SK-N-SH (cell line): Measurements from ENCODE around the gene ATP4A. TPM values are rescaled to one million over a fixed set of nuclear protein-coding genes. Genes with fewer than 3 reads are reported as not detected.

Experiments
- CTCF ChIA-PET: fragments of 300-600, 350-600 bp; formaldehyde crosslinking; extraction: SDS; loops from one replicate; lab custom pipeline; 2021; lab: Yijun Ruan, JAX
- POLR2A ChIA-PET: fragments of 350-600 bp; sonication (Branson Sonifier 250); formaldehyde crosslinking; extraction: SDS; loops from one replicate; lab custom pipeline; 2020; ENCODE audit warnings: antibody characterized with exemption, inconsistent platforms; lab: Yijun Ruan, JAX
- DNase-seq: peaks from one replicate; pipeline ENCODE4 v3.0.0; 2012
- H2AFZ ChIP-seq: fragments of 200-600 bp; sonication (generic); 2 replicates; pipeline ENCODE4 v1.8.1; 2016; ENCODE audit warnings: antibody characterized with exemption, mild to moderate bottlenecking, low read depth
- H3F3A ChIP-seq: fragments of 200-600 bp; sonication (generic); replicated peaks from 2 replicates; pipeline ENCODE3; 2016; ENCODE audit warnings: antibody characterized with exemption, mild to moderate bottlenecking; ENCODE audit not compliant: insufficient read depth
- H3K27ac ChIP-seq, 2 experiments: fragments of 200-500 bp in 1 of 2; fragments of 200-600 bp in 1 of 2; sonication (Bioruptor generic) in 1 of 2; sonication (generic), shearing (Covaris generic) in 1 of 2; 2 replicates each; pipeline versions ENCODE4 v1.5.1 to v1.6.1; 2014 to 2016; ENCODE audit warnings: low read depth in 2 of 2, inconsistent platforms in 1 of 2, low read length in 1 of 2, mild to moderate bottlenecking in 1 of 2, mixed read lengths in 1 of 2
- H3K27me3 ChIP-seq: fragments of 200-600 bp; sonication (generic), shearing (Covaris generic); 2 replicates; pipeline ENCODE4 v1.6.1; 2016; ENCODE audit warnings: mixed run types; ENCODE audit not compliant: insufficient read depth
- H3K36me3 ChIP-seq, 2 experiments: fragments of 200-500 bp in 1 of 2; fragments of 200-600 bp in 1 of 2; sonication (Bioruptor generic) in 1 of 2; sonication (generic) in 1 of 2; replicated peaks in 1 of 2; 2 replicates each; pipeline versions ENCODE3 to v1.5.1; 2014 to 2016; ENCODE audit warnings: low read length in 1 of 2, mild to moderate bottlenecking in 1 of 2; ENCODE audit not compliant: insufficient read depth in 2 of 2, control insufficient read depth in 1 of 2
- H3K4me1 ChIP-seq, 2 experiments: fragments of 200-500 bp in 1 of 2; fragments of 200-600 bp in 1 of 2; sonication (Bioruptor generic) in 1 of 2; sonication (generic), shearing (Covaris generic) in 1 of 2; 2 replicates each; pipeline versions ENCODE4 v1.5.1 to v1.6.1; 2014 to 2016; ENCODE audit warnings: low read depth in 1 of 2, low read length in 1 of 2, mixed run types in 1 of 2; ENCODE audit not compliant: insufficient read depth in 2 of 2, control insufficient read depth in 1 of 2
- H3K4me2 ChIP-seq: fragments of 200-600 bp; sonication (generic), shearing (Covaris generic); 2 replicates; pipeline ENCODE4 v1.6.1; 2017; ENCODE audit warnings: mixed run types
- H3K4me3 ChIP-seq, 2 experiments: fragments of 200-500 bp in 1 of 2; fragments of 200-600 bp in 1 of 2; sonication (Bioruptor generic) in 1 of 2; sonication (generic), shearing (Covaris generic) in 1 of 2; 2 replicates each; pipeline versions ENCODE4 v1.5.1 to v1.8.1; 2014 to 2016; ENCODE audit warnings: low read depth in 2 of 2, inconsistent platforms in 1 of 2, low read length in 1 of 2, mild to moderate bottlenecking in 1 of 2, mixed read lengths in 1 of 2, moderate library complexity in 1 of 2
- H3K79me2 ChIP-seq: fragments of 200-600 bp; sonication (generic); 2 replicates; pipeline ENCODE4 v1.8.1; 2017; ENCODE audit warnings: mild to moderate bottlenecking; ENCODE audit not compliant: insufficient read depth
- H3K9ac ChIP-seq: fragments of 200-600 bp; sonication (generic); 2 replicates; pipeline ENCODE4 v1.6.1; 2017; ENCODE audit warnings: mixed run types
- H3K9me2 ChIP-seq: fragments of 200-600 bp; sonication (generic); 2 replicates; pipeline ENCODE4 v1.6.1; 2017; ENCODE audit warnings: mixed run types
- H3K9me3 ChIP-seq: fragments of 200-600 bp; sonication (generic); 2 replicates; pipeline ENCODE4 v1.6.1; 2017; ENCODE audit warnings: mixed run types, mild to moderate bottlenecking, moderate library complexity
- H4K20me1 ChIP-seq: fragments of 200-600 bp; sonication (generic); 2 replicates; pipeline ENCODE4 v1.6.1; 2017; ENCODE audit warnings: mild to moderate bottlenecking, mixed run types; ENCODE audit not compliant: insufficient read depth
- ELF1 ChIP-seq: IDR thresholded peaks from 2 replicates; pipeline ENCODE4 v1.4.0; 2012
- FOSL2 ChIP-seq: IDR thresholded peaks from 2 replicates; pipeline ENCODE4 v1.4.0; 2012; ENCODE audit warnings: low read depth, mild to moderate bottlenecking, moderate library complexity, borderline replicate concordance
- FOXM1 ChIP-seq: IDR thresholded peaks from 2 replicates; pipeline ENCODE4 v1.4.0; 2012; ENCODE audit warnings: low read depth, mild to moderate bottlenecking
- GABPA ChIP-seq: IDR thresholded peaks from 2 replicates; pipeline ENCODE4 v1.4.0; 2012; ENCODE audit warnings: low read depth, mild to moderate bottlenecking
- JUND ChIP-seq: IDR thresholded peaks from 2 replicates; pipeline ENCODE4 v1.4.0; 2012
- NRF1 ChIP-seq: IDR thresholded peaks from 2 replicates; pipeline ENCODE4 v1.6.1; 2012; ENCODE audit warnings: low read depth, mild to moderate bottlenecking, low read length
- PBX3 ChIP-seq: IDR thresholded peaks from 2 replicates; pipeline ENCODE4; 2012
- RCOR1 ChIP-seq: fragments of 150-350 bp; IDR thresholded peaks from 2 replicates; pipeline ENCODE4 v1.6.1; 2017; ENCODE audit warnings: antibody characterized with exemption, low read length
- REST ChIP-seq: IDR thresholded peaks from 2 replicates; pipeline ENCODE4 v1.6.1; 2012; ENCODE audit warnings: mild to moderate bottlenecking, low read depth, low read length, moderate library complexity
- RXRA ChIP-seq: IDR thresholded peaks from 2 replicates; pipeline ENCODE4 v1.4.0; 2012; ENCODE audit warnings: low read depth, mild to moderate bottlenecking, borderline replicate concordance
- SMC3 ChIP-seq: IDR thresholded peaks from 2 replicates; pipeline ENCODE4 v1.6.1; 2012; ENCODE audit warnings: low read depth, low read length, improper control_type of control experiment
- USF2 ChIP-seq: fragments of 150-350 bp; IDR thresholded peaks from 2 replicates; pipeline ENCODE4 v1.6.1; 2017; ENCODE audit warnings: antibody characterized with exemption, low read length, low read depth, borderline replicate concordance
- WGBS: methylation state at CpG from one replicate; pipeline ENCODE4 v1.1.6; 2017; ENCODE audit warnings: low lambda C conversion rate; 5-methylcytosine and 5-hydroxymethylcytosine counted together
- polyA plus RNA-seq, 3 experiments: library from polyadenylated mRNA; depleted of rRNA; stranded (reverse); fragments of >200 nt; gene quantifications; 2 replicates each; pipeline ENCODE4 v1.2.3, GENCODE V29; 2012
- TF ChIP-seq, protein P1 (sequence below): fragments of 200-600 bp; sonication (generic); IDR thresholded peaks from 2 replicates; pipeline ENCODE4 v1.6.1; 2017; ENCODE audit warnings: antibody characterized with exemption, mild to moderate bottlenecking, moderate library complexity
- TF ChIP-seq, protein P2 (sequence below): fragments of 150-350 bp; IDR thresholded peaks from 2 replicates; pipeline ENCODE4 v1.6.1; 2016; ENCODE audit warnings: mild to moderate bottlenecking, low read depth, low read length

Gene ATP4A
- polyA plus RNA-seq, 1 of the 3 experiments (the other 2 are of a cell fraction) = not detected

DNA sequence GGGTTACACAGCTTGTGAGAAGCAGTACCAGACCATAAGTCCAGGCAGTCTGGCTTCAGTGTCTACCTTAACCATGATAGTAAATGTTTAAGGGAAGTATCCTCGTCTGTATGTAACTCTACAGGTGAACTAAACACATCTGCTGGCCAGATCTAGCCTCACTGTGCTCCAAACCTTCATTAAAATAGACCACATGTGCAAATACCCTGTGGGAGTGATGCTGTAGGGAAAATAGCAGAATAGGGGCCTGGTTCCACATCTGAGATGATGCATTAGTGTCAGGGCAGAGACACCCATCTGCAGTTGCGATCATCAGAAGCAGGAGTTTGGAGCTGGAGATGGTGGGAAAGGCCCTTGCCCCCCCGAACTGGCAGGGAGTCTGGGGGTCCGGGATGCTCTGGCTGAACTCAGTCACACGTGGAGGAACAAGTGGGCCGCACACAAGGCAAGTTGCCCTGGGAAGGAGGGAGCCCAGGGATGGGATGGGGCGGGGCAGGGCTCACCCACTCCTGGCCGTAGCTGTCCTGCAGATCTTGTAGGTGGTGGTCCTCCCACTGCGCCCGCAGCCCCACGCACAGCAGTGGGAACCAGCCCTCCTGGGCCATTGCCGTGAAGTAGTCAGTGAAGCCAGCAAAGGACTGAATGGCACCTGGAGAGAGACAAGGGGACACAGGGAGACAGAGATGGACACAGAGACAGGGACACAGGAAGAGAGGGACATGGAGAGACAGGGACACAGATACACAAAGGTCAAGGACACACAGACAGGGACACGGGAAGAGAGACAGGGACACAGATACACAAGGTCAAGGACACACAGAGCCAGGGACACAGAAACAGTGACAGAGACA, 10.7 kb downstream of the ATP4A start:
- Histone ChIP-seq H3K4me2 (no peak overlapping the region), H3K79me2 (no peaks in the 10 kb centered on the region), H3K4me3 (no peak overlapping the region), H3K9me3 (no peaks in the 10 kb centered on the region), H3K27ac (no peak overlapping the region), H3K27me3 (no peaks in the 10 kb centered on the region; the same call in 1 of the 2 replicates), H3F3A (no peaks in the 10 kb centered on the region), H3K4me1 (peaks cover 0 to 3% of the 10 kb centered on the region in 2 experiments; a peak in 1 of 4 replicates), H4K20me1 (peaks cover 5% of the 10 kb centered on the region; the same call in 1 of the 2 replicates), H3K9ac (no peak overlapping the region), H3K9me2 (no peaks in the 10 kb centered on the region), H2AFZ (no peak overlapping the region), H3K36me3 (peaks cover 0 to 6% of the 10 kb centered on the region in 2 experiments)
- DNase-seq = no peak
- no peak for TF ChIP-seq NRF1
- TF ChIP-seq ELF1 = no peak
- TF ChIP-seq FOSL2 = no peak
- no peak for TF ChIP-seq FOXM1
- no peak for TF ChIP-seq SMC3
- no peak for TF ChIP-seq REST
- TF ChIP-seq RCOR1 = no peak
- no peak for TF ChIP-seq USF2
- TF ChIP-seq PBX3 = no peak
- TF ChIP-seq JUND = no peak
- no peak for TF ChIP-seq GABPA
- no peak for TF ChIP-seq RXRA
- TF ChIP-seq, protein P1, sequence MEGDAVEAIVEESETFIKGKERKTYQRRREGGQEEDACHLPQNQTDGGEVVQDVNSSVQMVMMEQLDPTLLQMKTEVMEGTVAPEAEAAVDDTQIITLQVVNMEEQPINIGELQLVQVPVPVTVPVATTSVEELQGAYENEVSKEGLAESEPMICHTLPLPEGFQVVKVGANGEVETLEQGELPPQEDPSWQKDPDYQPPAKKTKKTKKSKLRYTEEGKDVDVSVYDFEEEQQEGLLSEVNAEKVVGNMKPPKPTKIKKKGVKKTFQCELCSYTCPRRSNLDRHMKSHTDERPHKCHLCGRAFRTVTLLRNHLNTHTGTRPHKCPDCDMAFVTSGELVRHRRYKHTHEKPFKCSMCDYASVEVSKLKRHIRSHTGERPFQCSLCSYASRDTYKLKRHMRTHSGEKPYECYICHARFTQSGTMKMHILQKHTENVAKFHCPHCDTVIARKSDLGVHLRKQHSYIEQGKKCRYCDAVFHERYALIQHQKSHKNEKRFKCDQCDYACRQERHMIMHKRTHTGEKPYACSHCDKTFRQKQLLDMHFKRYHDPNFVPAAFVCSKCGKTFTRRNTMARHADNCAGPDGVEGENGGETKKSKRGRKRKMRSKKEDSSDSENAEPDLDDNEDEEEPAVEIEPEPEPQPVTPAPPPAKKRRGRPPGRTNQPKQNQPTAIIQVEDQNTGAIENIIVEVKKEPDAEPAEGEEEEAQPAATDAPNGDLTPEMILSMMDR = no peak
- TF ChIP-seq, protein P2, sequence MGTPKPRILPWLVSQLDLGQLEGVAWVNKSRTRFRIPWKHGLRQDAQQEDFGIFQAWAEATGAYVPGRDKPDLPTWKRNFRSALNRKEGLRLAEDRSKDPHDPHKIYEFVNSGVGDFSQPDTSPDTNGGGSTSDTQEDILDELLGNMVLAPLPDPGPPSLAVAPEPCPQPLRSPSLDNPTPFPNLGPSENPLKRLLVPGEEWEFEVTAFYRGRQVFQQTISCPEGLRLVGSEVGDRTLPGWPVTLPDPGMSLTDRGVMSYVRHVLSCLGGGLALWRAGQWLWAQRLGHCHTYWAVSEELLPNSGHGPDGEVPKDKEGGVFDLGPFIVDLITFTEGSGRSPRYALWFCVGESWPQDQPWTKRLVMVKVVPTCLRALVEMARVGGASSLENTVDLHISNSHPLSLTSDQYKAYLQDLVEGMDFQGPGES = no peak
- POLR2A ChIA-PET = no interaction called here
- CTCF ChIA-PET = no interaction called here
- 50% methylated on average over 12 of the region's 13 CpGs for WGBS
